SH-SY5Y (cell line): ENCODE results near the gene MON1A.

Experiments
- GATA2 ChIP-seq: IDR thresholded peaks from 2 replicates; pipeline ENCODE4 v1.6.1; 2011; ENCODE audit warnings: mild to moderate bottlenecking, low read depth, low read length
- GATA3 ChIP-seq: IDR thresholded peaks from 2 replicates; pipeline ENCODE4 v1.6.1; 2011; ENCODE audit warnings: low read depth, mild to moderate bottlenecking, low read length, moderate library complexity

DNA sequence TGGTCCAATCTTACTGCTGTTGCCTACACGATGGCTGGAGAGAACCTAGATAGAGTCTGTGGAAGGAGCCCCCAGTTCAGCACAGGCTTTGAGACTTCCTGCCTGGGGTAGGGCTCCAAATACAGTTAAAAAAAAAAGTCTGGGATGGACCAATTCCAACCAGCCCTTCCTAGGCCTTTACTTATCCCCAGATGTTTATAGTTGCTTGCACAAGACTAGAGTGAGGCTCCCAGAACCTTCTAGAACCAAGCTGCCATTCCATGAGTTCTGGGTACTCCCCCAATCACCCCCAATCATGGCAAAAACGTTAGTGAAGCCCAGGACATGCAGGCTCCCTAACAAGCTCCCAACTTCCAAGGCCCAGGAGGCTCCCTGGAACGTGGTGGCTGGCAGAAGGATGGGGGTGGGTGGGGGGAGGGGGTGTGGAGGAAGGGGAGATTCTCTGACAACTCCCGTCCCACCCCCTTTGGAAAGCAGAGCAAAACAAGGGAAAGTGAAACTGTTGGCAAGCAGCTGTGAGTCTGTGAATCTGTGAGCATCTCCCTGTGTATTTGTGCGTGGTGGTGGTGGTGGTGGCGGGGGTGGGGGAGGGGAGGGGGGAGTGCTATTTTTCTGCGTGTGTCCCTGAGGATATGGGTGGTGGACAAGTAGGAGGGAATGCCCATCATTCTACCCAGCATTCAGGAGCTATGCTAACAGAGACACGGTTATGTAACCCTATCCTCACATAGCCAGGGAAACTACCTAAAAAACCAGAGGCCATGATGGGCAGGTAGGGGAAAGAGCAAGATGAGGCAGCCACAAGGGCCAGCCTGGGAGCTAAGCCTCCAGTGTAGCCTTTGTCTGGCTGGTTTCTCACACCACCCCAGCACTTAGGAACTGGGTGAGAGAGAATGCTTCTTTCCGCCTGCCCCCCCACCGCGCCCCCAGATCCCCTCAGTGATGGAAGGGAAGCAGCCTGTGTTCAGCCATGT is 28.0 kb downstream of the MON1A start:
- no peak for TF ChIP-seq GATA2
- no peak for TF ChIP-seq GATA3
